G401.6 (cell line): ENCODE results near the gene STXBP3.
"Not testable (repeated sequence)": the region's sequence is repeated elsewhere in the genome, so short reads cannot be mapped to it uniquely, and the experiment has no call there.

Experiments
- FAIRE-seq: peaks from 2 replicates; lab custom pipeline; 2012; peaks lifted over from hg19 to GRCh38; lab: Jason Lieb, UNC

Gene STXBP3

GRCh38 chr1:108732398-108732797, 14.1 kb upstream of the STXBP3 start:
- FAIRE-seq: no peak

- FAIRE-seq: no peak
Measured at GRCh38 chr1:108734171-108734865, 12.2 kb upstream of the STXBP3 start.

- FAIRE-seq: no peak
Measured at GRCh38 chr1:108742253-108742652, 4.2 kb upstream of the STXBP3 start.

GRCh38 chr1:108745980-108746381, 493 bp upstream of the STXBP3 start:
- FAIRE-seq: no peak

- FAIRE-seq: peak; percentile 84
Measured at GRCh38 chr1:108747171-108747850, 837 bp downstream of the STXBP3 start.

GRCh38 chr1:108747898-108748297, 1.4 kb downstream of the STXBP3 start:
- FAIRE-seq: no peak

GRCh38 chr1:108749081-108749480, 2.6 kb downstream of the STXBP3 start:
- FAIRE-seq: no peak

- FAIRE-seq: no peak
Measured at GRCh38 chr1:108750476-108751181, 4.2 kb downstream of the STXBP3 start.

GRCh38 chr1:108753363-108753762, 6.9 kb downstream of the STXBP3 start:
- peak; percentile 42 for FAIRE-seq

GRCh38 chr1:108758796-108759195, 12.3 kb downstream of the STXBP3 start:
- peak; percentile 31 for FAIRE-seq

- no peak for FAIRE-seq
Measured at GRCh38 chr1:108767115-108767514, 20.6 kb downstream of the STXBP3 start.

GRCh38 chr1:108767708-108768107, 21.2 kb downstream of the STXBP3 start:
- FAIRE-seq: no peak

GRCh38 chr1:108777839-108778238, 31.4 kb downstream of the STXBP3 start:
- FAIRE-seq: no peak

- FAIRE-seq: no peak
Measured at GRCh38 chr1:108779455-108779854, 33.0 kb downstream of the STXBP3 start.

GRCh38 chr1:108780937-108781574, 34.6 kb downstream of the STXBP3 start:
- FAIRE-seq: no peak

GRCh38 chr1:108781575-108781944, 35.1 kb downstream of the STXBP3 start:
- FAIRE-seq: not testable (repeated sequence)

- FAIRE-seq: no peak
Measured at GRCh38 chr1:108785264-108785663, 38.8 kb downstream of the STXBP3 start.

- no peak for FAIRE-seq
Measured at GRCh38 chr1:108785880-108786279, 39.4 kb downstream of the STXBP3 start.

- no peak for FAIRE-seq
Measured at GRCh38 chr1:108791790-108792189, 45.3 kb downstream of the STXBP3 start.

GRCh38 chr1:108792420-108792819, 45.9 kb downstream of the STXBP3 start:
- FAIRE-seq: no peak

GRCh38 chr1:108799001-108799400, 52.5 kb downstream of the STXBP3 start:
- peak; percentile 79 for FAIRE-seq

GRCh38 chr1:108801101-108801500, 54.6 kb downstream of the STXBP3 start:
- FAIRE-seq: no peak

GRCh38 chr1:108803548-108803947, 57.1 kb downstream of the STXBP3 start:
- no peak for FAIRE-seq
